T47D (cell line): ENCODE data around the gene ZNF438.
"Not testable (repeated sequence)": the region's sequence is repeated elsewhere in the genome, so short reads cannot be mapped to it uniquely, and the experiment has no call there.

Experiments used
- DNase-seq, 2 experiments: peaks; one replicate each; pipeline versions ENCODE4 v3.0.0 to v3.0.0-alpha.2; 2011 to 2012; ENCODE audit warnings: low read depth in 1 of 2, low spot score in 1 of 2
- JUND ChIP-seq: IDR thresholded peaks from 2 replicates; pipeline ENCODE4 v1.6.1; 2012; ENCODE audit warnings: low read depth
- in situ Hi-C: cut with HindIII; loops from 2 replicates; pipeline ENCODE4 v1.10.0; 2016; ENCODE audit warnings: low sequenced_read_pairs, low pct_unique_long_range_greater_than_20kb

ZNF438 gene

DNA sequence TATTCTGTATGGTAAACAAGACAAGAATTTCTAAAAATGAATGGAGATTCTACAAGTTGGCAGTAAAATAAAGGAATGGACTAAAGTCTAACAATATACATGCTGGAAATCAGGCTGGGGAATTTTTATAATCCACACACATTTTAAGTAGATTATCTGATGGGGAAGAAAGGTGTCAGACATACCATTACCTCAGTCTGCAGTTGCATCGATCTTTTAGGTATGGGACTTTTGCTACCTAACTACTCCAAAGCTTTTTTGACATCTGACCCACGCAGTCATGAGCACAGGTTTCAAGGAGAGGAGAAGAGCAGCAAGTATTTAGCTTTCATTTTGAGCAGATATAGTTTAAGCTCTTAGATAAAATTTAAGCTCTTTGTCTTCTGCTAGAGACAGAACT, 113.0 kb downstream of the ZNF438 start:
- TF ChIP-seq JUND: no peak
- no peak for DNase-seq
- in situ Hi-C loops: no loop called here

DNA sequence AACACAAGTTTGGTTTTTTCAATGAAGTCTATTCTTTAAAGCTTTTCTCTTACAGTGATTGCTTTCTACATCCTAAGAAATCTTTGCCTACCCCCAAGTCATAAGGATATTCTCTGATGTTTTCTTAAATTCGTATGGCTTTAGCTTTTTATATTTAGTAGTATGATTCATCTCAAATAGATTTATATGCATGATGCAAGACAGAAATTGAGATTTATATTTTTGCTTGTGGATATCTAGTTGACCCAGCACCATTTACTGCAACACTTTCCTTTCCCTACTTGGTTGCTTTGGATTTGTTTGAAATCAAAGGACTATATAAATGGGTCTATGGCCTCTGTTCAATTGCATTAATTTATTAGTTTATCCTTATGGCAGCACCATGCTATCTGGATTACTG, 113.9 kb downstream of the ZNF438 start:
- TF ChIP-seq JUND: no peak
- in situ Hi-C loops: no loop called here

DNA sequence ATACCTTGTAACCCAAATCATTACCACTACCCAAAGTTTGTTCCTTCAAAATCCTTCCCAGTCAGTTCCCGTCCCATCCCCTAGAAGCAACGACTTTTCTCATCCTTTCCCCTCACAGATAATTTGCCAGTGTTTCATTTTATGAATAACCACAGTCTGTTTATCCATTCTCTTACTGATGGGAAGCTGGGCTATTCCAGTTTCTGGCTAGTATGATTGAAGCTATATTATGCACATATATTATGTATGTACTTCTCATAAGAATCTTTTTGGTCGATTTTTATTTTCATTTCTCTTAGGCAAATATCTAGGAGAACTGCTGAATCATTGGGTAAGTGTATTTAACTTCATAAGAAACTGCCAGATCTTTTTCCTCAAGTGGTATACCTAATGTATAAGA, 114.6 kb downstream of the ZNF438 start:
- DNase-seq: no peak
- no peak for TF ChIP-seq JUND
- in situ Hi-C loops: no loop called here

More for the DNA sequence above, 113.9 kb downstream of the ZNF438 start:
- no peak for DNase-seq

DNA sequence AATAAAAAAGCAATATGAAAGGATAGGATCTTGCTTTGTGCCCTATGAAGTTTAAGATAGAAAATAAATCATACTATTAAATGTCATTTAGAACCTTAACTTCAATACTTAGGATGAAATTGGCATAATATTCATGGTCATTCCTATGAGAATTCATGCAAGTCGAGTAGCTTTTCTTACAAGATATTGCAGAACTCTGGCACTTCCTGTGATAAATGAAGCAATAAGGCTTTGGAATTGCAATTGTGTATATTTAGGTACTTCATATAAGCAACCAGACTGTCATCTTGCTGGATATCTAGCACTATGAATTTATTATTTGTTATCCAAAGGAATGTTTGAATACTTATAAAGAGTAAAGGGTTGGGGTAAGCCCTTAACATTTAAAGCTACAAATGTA, 116.5 kb downstream of the ZNF438 start:
- in situ Hi-C loops: no loop called here
- no peak for DNase-seq
- TF ChIP-seq JUND: no peak

DNA sequence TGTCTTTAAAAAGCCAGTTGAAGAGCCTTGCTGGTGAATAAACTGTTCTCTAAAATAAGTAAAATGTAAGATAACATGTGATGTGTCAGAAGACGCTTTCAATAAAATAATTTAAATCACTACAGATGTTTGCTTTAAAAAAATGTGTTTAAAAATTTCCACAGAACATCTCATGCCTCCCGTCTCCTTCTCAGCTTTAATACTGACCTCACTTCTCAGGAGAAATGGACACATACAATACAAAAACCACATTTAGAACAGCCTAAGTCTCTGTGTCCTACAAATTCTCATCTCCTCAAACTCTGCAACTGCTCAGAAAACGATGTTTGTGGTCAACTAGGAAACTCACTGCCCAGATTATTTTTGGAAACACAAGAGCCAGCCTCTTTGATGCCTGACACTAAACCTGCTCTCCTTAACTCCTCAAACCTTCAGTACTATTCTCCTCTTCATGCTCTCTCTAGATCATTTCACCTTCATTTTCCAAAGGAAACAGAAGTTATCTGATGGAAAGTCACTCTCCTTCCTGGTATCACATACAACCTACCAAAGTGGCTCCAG, 120.3 kb downstream of the ZNF438 start:
- no peak for DNase-seq
- in situ Hi-C loops: no loop called here
- no peak for TF ChIP-seq JUND

DNA sequence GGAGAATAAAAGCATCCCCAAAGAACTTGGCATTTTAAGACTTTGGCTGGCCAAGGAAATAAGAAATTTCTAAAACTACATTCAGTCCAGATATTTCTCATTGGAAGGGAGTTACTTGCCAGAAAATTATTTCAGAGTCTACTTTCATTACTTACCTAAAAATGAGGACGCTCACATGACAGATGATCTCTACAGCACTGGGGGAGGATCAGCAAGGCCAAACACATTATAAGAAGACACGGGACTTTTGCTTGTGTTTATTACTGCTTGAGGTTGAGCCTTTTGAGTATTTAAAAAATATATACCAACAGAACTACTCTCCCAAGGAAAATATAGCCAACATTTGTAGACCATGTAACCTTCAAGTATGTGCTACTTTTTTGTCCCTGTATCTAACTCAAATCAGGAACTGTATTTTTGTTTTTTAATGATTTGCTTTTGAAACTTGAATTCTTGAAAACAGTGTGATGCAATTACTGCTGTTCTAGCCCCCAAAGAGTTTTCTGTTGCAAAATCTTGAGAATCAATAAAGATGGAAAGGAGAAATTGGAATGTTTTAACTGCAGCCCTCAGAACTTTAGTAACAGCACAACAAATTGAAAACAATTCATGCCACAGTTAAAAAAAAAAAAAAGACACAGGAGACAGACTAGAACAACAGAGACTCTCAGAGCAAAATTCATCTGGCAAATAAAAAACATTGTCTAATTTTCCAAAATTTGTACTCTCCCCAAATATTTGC, 128.1 kb downstream of the ZNF438 start:
- in situ Hi-C loops: no loop called here
- DNase-seq: no peak
- no peak for TF ChIP-seq JUND

DNA sequence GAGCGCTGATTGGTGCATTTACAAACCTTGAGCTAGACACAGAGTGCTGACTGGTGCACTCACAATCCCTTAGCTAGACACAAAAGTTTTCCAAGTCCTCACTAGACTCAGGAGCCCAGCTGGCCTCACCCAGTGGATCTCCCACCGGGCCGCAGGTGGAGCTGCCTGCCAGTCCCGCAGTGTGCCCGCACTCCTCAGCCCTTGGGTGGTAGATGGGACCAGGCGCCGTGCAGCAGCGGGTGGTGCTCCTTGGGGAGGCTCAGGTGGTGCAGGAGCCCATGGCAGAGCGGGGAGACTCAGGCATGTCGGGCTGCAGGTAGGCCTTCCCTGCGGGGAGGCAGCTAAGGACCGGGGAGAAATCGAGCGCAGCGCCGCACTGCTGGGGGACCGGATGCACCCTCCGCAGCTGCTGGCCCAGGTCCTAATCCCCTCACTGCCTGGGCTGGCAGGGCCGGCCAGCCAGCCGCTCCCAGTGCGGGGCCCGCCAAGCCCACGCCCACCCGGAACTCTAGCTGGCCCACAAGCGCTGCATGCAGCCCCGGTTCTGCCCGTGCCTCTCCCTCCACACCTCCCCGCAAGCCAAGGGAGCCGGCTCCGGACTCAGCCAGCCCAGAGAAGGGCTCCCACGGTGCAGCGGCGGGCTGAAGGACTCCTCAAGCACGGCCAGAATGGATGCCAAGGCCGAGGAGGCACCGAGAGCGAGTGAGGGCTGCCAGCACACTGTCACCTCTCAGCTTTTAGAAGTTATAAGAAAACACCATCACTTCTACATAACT, 128.9 kb downstream of the ZNF438 start:
- in situ Hi-C loops: no loop called here
- no peak for DNase-seq
- no peak for TF ChIP-seq JUND

DNA sequence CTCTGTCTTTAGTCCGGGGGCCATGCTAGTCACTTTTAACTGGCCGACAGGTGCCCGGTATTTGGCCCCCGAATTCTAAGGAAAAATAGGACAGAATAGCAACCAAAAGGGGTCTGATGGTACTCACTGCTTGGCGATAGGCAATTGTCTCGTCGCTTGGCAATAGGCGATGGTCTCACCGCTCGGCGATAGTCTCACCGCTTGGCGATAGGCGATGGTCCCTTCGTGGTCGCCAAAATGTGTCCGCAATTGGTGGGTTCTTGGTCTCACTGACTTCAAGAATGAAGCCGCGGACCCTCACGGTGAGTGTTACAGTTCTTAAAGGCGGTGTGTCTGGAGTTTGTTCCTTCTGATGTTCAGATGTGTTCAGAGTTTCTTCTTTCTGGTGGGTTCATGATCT, 130.2 kb downstream of the ZNF438 start:
- in situ Hi-C loops: not testable (repeated sequence)

GRCh38 chr10:30898964-30899363, 132.7 kb downstream of the ZNF438 start:
- no peak for TF ChIP-seq JUND
- in situ Hi-C loops: no loop called here
- DNase-seq: no peak

More for the DNA sequence above, 130.2 kb downstream of the ZNF438 start:
- not testable (repeated sequence) for DNase-seq

GRCh38 chr10:30897547-30897946, 134.1 kb downstream of the ZNF438 start:
- no peak for TF ChIP-seq JUND
- in situ Hi-C loops: no loop called here
- no peak for DNase-seq

GRCh38 chr10:30897048-30897447, 134.6 kb downstream of the ZNF438 start:
- DNase-seq: no peak
- in situ Hi-C loops: no loop called here
- TF ChIP-seq JUND: no peak

DNA sequence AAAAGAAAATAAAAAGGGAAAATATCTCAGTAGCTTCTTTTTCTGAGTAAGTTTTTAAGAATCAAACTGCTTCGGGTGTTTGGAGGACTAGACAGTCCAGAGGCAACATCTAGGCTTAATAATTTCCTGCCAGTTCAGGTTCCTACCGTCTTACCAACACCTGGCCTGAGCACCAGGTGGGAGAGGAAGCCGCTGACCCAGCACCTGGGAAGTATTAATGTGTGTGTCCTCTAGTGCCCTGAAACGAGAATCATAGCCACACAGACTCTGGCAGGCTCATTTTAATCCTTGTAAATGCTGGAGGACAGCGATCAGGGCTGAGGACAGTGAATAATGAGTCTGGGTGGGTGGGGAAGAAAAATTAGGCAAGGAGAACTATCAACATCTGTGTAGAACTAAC, 137.4 kb downstream of the ZNF438 start:
- no peak for DNase-seq
- TF ChIP-seq JUND: no peak
- in situ Hi-C loops: no loop called here

DNA sequence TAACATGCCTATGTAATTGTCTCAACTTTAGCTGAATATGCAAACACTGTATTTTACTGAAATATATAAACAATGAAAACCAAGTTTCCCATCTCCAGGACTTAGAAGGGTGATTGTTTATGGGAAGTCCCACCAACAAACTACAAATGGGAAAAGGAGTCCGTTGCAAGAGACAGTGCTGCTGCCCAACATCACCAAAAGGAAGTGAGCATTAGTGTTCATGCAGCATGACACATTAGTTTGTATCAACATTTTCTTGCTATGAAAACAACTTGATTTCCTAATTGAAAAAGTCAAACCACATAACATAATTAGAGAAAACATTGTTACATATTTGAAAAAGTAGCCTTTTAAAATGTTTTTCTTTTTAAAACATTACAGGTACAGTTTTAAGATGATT, 138.5 kb downstream of the ZNF438 start:
- in situ Hi-C loops: no loop called here

GRCh38 chr10:30887839-30888238, 143.8 kb downstream of the ZNF438 start:
- no peak for DNase-seq
- in situ Hi-C loops: no loop called here
- no peak for TF ChIP-seq JUND

More for the DNA sequence above, 138.5 kb downstream of the ZNF438 start:
- no peak for DNase-seq
- no peak for TF ChIP-seq JUND
